HFFc6 (cell line): ENCODE measurements around the gene GALNT17. TPM values are rescaled to one million over a fixed set of nuclear protein-coding genes. Genes with fewer than 3 reads are reported as not detected.
"Not testable (repeated sequence)": the region's sequence is repeated elsewhere in the genome, so short reads cannot be mapped to it uniquely, and the experiment has no call there.

Source experiments
- DNase-seq: peaks from one replicate; pipeline ENCODE4 v3.0.0-alpha.2; 2018
- H3K27ac Mint-ChIP-seq: 2 replicates; pipeline ENCODE4 v1.8.0; 2020; ENCODE audit warnings: mild to moderate bottlenecking, mixed read lengths
- H3K27me3 Mint-ChIP-seq: 2 replicates; pipeline ENCODE4 v1.8.0; 2021; ENCODE audit warnings: mild to moderate bottlenecking, moderate library complexity, mixed read lengths; ENCODE audit not compliant: insufficient read depth
- H3K36me3 Mint-ChIP-seq: 2 replicates; pipeline ENCODE4 v1.8.0; 2021; ENCODE audit warnings: low read depth, mixed read lengths
- H3K4me1 Mint-ChIP-seq: 2 replicates; pipeline ENCODE4 v1.8.0; 2020; ENCODE audit warnings: low read depth, mixed read lengths
- H3K4me3 Mint-ChIP-seq: 2 replicates; pipeline ENCODE4 v1.8.0; 2020; ENCODE audit warnings: mild to moderate bottlenecking, moderate library complexity, mixed read lengths
- H3K9me3 Mint-ChIP-seq: 2 replicates; pipeline ENCODE4 v1.8.0; 2020; ENCODE audit warnings: mild to moderate bottlenecking, mixed read lengths
- total RNA-seq, 6 experiments: library from RNA; stranded (reverse); fragmentation: NEBNext Ultra II Directional; extraction: Animal tissue kit (Norgen Biotek cat#: 25700); gene quantifications; 2 replicates in 1 of 6; 3 replicates in 5 of 6; pipeline ENCODE4 v1.2.3, GENCODE V29; 2021
- TF ChIP-seq, protein P1 (sequence below): fragments of 200-600 bp; sonication (generic); IDR thresholded peaks from 2 replicates; pipeline ENCODE4 v1.5.0; 2021; ENCODE audit warnings: antibody characterized with exemption, mild to moderate bottlenecking

Gene GALNT17
- total RNA-seq, 6 experiments from 2014 or later: not detected

DNA sequence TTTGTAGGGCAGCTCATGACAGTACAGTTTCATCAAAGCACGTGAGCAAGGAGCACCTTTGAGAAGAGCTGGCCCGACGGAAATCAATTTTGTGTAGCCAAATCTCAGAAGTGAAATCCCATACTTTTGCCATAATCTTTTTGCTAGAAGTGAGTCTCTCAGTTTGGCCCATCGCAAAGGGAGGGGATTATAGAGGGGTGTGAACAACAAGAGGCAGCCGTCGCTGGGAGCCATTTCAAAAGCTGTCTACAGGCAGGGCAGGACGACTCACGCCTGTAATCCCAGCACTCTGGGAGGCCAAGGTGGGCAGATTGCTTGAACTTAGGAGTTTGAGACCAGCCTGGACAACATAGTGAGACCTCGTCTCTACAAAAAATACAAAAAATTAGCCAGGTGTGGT, 599.8 kb downstream of the GALNT17 start:
- Mint-ChIP-seq H3K4me1 (no peaks in the 10 kb centered on the region), H3K9me3 (peaks cover under 1% of the 10 kb centered on the region; the same call in 1 of the 2 replicates), H3K4me3 (no peak overlapping the region), H3K27ac (no peak overlapping the region), H3K36me3 (no peaks in the 10 kb centered on the region), H3K27me3 (peaks cover 4% of the 10 kb centered on the region; the same call in 1 of the 2 replicates)
- DNase-seq: no peak
- TF ChIP-seq, protein P1, sequence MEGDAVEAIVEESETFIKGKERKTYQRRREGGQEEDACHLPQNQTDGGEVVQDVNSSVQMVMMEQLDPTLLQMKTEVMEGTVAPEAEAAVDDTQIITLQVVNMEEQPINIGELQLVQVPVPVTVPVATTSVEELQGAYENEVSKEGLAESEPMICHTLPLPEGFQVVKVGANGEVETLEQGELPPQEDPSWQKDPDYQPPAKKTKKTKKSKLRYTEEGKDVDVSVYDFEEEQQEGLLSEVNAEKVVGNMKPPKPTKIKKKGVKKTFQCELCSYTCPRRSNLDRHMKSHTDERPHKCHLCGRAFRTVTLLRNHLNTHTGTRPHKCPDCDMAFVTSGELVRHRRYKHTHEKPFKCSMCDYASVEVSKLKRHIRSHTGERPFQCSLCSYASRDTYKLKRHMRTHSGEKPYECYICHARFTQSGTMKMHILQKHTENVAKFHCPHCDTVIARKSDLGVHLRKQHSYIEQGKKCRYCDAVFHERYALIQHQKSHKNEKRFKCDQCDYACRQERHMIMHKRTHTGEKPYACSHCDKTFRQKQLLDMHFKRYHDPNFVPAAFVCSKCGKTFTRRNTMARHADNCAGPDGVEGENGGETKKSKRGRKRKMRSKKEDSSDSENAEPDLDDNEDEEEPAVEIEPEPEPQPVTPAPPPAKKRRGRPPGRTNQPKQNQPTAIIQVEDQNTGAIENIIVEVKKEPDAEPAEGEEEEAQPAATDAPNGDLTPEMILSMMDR: no peak

DNA sequence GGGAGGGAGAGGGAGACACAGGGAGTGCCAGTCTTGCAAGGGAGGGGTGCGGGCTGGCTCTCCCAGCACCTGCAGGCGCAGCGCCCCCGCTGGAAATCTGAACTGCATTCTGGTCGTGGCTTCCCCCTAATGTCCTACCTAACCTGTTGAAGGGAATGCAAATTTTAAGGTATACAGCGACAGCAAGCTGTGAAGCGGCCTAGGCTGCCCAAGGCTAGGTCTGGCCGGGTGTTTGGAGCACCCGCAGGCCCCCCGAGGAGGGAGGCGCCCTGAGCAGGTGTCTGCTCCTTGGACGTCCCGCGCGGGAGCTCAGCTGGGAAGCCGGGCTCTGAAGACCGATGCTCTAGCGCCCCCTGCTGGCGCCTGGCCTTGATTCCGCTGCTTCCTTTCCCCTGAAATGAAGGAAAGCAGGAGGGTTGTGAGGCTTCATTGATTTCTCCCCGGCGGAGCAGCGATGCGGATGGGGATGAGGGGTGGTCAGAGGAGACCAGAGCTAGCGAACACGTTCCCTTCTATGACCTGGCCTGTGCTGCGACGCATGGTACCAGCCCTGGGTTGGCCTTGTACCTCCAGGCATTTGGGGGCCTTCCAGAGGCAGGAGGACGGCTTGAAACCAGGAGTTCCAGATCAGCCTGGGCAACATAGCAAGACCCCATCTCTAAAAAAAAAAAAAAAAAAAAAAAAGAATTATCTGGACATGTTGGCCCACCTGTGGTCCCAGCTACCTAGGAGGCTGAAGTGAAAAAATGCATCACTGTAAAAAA, 601.3 kb downstream of the GALNT17 start:
- TF ChIP-seq, protein P1: peak; percentile 92
- DNase-seq: peak; percentile 20
- Mint-ChIP-seq H3K36me3 (no peaks in the 10 kb centered on the region), H3K4me3 (no peak overlapping the region), H3K9me3 (no peaks in the 10 kb centered on the region), H3K27ac (no peak overlapping the region), H3K4me1 (no peaks in the 10 kb centered on the region), H3K27me3 (peaks cover 3% of the 10 kb centered on the region; the same call in 1 of the 2 replicates)

DNA sequence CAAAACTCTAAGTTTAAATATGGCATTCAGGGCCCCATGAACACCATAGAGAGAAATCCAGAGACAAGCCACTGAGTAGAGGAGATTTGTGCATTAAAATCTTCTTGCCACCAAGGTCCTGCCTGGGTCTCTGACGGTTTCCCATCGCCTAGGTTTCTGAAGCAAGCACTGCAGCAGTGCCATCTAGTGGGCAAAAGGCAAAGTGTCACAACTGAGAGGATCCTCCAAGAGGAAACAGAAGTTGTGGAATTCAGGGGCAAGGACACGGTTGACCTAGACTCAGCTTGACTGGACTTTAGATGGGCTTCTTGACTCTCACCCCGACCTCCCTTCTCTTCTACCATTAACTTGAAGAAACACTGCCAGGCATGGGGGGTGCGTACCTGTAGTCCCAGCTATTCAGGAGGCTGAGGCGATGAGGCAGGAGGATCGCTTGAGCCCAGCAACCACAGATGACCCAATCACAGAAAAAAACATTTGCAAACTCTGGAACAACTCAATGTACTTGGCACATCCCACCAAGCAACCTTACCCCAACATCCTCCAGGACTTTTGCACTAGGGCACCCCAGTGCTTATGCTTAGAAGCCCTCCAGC, 604.1 kb downstream of the GALNT17 start:
- TF ChIP-seq, protein P1: peak; percentile 91
- Mint-ChIP-seq H3K4me1 (no peaks in the 10 kb centered on the region), H3K9me3 (no peaks in the 10 kb centered on the region), H3K27me3 (peaks cover 3% of the 10 kb centered on the region), H3K27ac (no peak overlapping the region), H3K4me3 (no peak overlapping the region), H3K36me3 (no peaks in the 10 kb centered on the region)
- peak; percentile 32 for DNase-seq

DNA sequence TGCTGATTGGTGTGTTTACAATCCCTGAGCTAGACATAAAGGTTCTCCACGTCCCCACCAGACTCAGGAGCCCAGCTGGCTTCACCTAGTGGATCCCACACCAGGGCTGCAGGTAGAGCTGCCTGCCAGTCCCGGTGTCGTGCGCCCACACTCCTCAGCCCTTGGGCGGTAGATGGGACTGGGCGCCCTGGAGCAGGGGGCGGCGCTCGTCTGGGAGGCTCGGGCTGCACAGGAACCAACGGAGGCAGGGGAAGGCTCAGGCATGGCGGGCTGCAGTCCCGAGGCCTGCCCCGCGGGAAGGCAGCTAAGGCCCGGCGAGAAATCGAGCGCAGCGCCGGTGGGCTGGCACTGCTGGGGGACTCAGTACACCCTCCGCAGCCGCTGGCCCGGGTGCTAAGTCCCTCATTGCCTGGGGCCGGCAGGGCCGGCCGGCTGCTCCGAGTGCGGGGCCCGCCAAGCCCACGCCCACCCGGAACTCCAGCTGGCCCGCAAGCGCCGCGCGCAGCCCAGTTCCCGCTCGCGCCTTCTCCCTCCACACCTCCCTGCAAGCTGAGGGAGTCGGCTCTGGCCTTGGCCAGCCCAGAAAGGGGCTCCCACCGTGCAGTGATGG, 606.1 kb downstream of the GALNT17 start:
- H3K27ac Mint-ChIP-seq, H3K36me3 Mint-ChIP-seq, H3K4me3 Mint-ChIP-seq, H3K4me1 Mint-ChIP-seq, DNase-seq, H3K27me3 Mint-ChIP-seq, H3K9me3 Mint-ChIP-seq: not testable (repeated sequence)

DNA sequence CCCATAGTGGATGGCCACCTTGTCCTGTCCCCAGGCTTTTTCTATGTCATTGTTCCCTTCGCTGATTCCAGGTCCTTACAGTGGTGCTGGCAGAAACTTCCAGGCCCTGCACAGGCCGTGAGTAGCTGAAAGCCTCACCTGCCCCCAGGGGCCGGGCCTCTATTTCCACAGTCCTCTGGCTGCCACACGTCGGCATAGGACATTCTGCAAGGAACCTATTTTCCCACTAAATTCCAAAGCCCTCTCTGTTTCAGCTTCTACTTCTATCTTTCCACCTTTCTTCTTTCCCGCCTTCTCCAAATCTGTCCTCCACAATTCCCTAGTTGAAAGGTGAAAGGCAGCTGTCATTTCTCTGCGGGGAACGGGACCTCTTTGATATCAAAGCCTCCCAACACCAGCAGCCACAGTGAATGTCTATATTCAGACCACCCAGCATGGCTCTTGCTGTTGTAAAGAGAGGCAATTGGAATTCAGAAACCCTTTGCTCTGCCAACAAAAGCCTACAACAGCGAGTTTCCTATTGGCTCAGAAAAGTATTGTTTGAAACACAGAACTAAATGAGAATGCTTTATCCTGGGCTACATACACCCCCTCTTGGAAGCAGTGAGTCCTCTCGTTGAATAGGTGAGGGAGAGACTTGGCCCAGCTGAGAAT, 607.7 kb downstream of the GALNT17 start:
- H3K4me3 Mint-ChIP-seq: no peak overlapping the region
- DNase-seq: no peak
- H3K9me3 Mint-ChIP-seq: no peaks in the 10 kb centered on the region

More for the DNA sequence above, 607.7 kb downstream of the GALNT17 start:
- no peaks in the 10 kb centered on the region; the same call in 1 of the 2 replicates for H3K27me3 Mint-ChIP-seq
- H3K27ac Mint-ChIP-seq: no peak overlapping the region
- TF ChIP-seq, protein P1: no peak
- no peaks in the 10 kb centered on the region for H3K36me3 Mint-ChIP-seq
- H3K4me1 Mint-ChIP-seq: no peaks in the 10 kb centered on the region
